Tibial artery (tissue), 4 donors: ENCODE results near the gene SMAD3.

Experiments
- DNase-seq, 2 donors: peaks; one replicate each; pipeline ENCODE4 v3.0.0-alpha.2; 2019
- H3K27ac ChIP-seq, 2 donors: fragments of 200-600 bp; sonication (generic) in 1 of 2; 1 replicate in 1 of 2; 2 replicates in 1 of 2; pipeline ENCODE4 v1.5.1; 2018 to 2019; ENCODE audit warnings: mild to moderate bottlenecking in 1 of 2
- H3K27me3 ChIP-seq, 2 donors: fragments of 200-600 bp; sonication (generic) in 1 of 2; one replicate each; pipeline versions ENCODE4 v1.5.1 to v1.6.0; 2016 to 2019
- H3K36me3 ChIP-seq, 3 donors: fragments of 200-600 bp; sonication (generic) in 2 of 3; one replicate each; pipeline ENCODE4 v1.5.1; 2016 to 2019; ENCODE audit warnings: mild to moderate bottlenecking in 2 of 3
- H3K4me1 ChIP-seq, 4 donors: fragments of 200-600 bp; sonication (generic) in 2 of 4; 1 replicate in 3 of 4; 2 replicates in 1 of 4; pipeline ENCODE4 v1.5.1; 2016 to 2019
- H3K4me3 ChIP-seq, 2 donors: fragments of 200-600 bp; sonication (generic) in 1 of 2; 1 replicate in 1 of 2; 2 replicates in 1 of 2; pipeline ENCODE4 v1.5.1; 2018 to 2019; ENCODE audit warnings: mild to moderate bottlenecking in 2 of 2
- H3K9me3 ChIP-seq, 3 donors: fragments of 200-600 bp; sonication (generic) in 1 of 3; one replicate each; pipeline ENCODE4 v1.5.1; 2016 to 2019
- intact Hi-C: fragments of 100-400 bp; cut with DNase I; formaldehyde crosslinking; loops from one replicate; pipeline ENCODE4 v1.15.0; 2023; ENCODE audit warnings: low total_unique reads
- TF ChIP-seq, protein P1 (sequence below), 2 experiments: fragments of 200-600 bp in 1 of 2; fragments of 450-650 bp in 1 of 2; IDR thresholded peaks; one replicate each; pipeline ENCODE4 v1.5.1; 2017 to 2019; ENCODE audit warnings: antibody characterized with exemption in 2 of 2, mild to moderate bottlenecking in 1 of 2, moderate library complexity in 1 of 2

SMAD3 gene

DNA sequence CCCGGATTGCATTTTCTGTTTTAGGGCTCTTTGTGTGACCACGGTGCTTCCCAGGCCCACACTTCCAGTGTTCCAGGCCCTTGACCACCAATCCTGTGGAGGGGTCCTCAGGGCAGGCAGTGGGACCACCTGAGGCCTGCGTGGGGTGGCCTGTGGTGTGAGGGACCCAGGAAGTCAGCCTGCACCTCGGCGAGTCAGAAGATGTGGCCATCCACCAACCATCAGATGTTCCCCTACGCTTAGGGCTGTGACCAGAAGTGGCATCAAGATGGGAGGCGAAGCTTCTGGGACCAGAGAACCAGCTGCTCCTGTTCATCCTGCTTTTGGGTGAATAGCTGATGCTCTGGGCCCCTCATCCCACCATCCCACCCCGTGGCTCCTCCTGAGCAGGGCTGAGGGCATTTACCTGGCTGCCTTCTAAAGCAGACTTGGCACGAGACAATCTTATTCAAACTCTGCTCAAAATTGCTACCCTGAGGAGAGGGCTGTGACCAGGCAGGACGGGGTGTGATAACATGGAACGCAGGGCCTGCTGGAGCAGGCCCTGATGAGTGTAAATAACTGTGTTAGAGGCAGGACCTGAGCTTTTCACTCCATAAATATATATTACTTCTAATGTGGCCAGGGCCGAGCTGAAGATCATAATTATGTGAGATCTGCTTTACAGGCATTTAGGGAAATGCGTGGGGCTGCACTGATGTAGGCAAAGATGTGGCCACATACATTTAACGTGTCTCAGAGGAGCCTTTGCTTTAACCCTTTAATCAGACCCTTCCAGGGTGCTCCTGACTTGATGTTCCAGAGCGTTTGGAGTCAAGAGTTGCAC lies 28.8 kb downstream of the SMAD3 start:
- Histone ChIP-seq H3K4me1 (peaks cover 0 to 57% (median 40%) of the 10 kb centered on the region in 4 donors), H3K27me3 (no peaks in the 10 kb centered on the region), H3K4me3 (no peak overlapping the region), H3K9me3 (no peaks in the 10 kb centered on the region), H3K27ac (no peak overlapping the region), H3K36me3 (peaks cover 0 to 28% (median 6%) of the 10 kb centered on the region in 3 donors)
- intact Hi-C loops, result no loop called here
- TF ChIP-seq, protein P1, sequence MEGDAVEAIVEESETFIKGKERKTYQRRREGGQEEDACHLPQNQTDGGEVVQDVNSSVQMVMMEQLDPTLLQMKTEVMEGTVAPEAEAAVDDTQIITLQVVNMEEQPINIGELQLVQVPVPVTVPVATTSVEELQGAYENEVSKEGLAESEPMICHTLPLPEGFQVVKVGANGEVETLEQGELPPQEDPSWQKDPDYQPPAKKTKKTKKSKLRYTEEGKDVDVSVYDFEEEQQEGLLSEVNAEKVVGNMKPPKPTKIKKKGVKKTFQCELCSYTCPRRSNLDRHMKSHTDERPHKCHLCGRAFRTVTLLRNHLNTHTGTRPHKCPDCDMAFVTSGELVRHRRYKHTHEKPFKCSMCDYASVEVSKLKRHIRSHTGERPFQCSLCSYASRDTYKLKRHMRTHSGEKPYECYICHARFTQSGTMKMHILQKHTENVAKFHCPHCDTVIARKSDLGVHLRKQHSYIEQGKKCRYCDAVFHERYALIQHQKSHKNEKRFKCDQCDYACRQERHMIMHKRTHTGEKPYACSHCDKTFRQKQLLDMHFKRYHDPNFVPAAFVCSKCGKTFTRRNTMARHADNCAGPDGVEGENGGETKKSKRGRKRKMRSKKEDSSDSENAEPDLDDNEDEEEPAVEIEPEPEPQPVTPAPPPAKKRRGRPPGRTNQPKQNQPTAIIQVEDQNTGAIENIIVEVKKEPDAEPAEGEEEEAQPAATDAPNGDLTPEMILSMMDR (IDR thresholded peaks at IDR 0.05), result no peak
- DNase-seq, result no peak

DNA sequence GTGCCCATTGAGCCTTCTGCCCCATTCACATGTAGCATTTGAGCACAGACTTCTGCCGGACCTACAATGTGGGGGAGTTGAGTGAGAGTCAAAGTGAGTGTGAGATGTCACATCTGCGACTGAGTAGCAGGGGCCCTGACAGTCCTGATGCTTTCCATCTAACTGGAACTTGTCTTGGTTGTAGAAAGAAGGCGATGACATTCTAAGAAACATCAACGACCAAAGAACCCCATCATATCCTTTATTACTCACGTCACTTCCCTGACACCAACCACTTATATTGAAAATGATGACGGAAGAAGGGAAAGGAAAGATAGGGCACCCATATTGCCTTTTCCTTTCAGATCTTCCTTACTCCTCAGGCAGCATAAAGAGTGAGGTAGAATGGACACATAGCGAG lies 30.5 kb downstream of the SMAD3 start:
- TF ChIP-seq, protein P1 (IDR thresholded peaks at IDR 0.05), result no peak
- Histone ChIP-seq H3K4me1 (peaks cover 0 to 41% (median 25%) of the 10 kb centered on the region in 4 donors), H3K27ac (no peak overlapping the region)

DNA sequence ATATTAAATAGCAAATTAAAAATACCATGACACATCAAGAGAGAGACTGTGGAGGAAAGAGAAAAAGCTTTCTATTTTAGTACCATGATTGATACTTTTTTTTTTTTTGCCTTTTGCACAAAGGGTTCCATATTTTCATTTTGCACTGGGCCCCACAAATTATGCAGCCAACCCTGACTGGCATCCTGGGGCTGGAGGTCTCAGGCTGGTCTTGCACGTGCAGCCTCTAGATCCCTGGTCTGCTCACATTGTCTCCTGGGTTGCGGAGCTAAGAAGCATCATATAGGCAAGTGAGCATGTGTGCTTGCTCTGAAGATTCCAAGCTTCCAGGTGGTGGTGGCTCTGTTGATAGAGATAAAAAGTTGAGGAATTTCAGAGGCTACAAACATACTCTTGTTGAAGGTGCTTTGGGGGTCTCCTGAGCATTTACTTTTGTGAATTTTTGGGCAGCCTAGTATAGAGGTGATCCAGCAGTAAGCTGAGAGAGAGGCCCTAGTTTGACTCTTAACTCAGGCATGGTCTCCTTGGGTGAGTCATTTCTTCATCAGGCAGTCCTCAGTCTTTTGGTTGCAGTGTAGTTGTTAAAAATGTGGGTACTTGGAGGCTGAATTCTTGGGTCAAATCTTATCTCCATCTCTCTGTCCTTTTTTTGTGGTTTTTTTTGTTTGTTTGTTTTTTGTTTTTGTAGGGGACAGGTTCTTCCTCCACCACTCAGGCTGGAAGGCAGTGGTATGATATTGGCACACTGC lies 31.3 kb downstream of the SMAD3 start:
- Histone ChIP-seq H3K9me3 (no peaks in the 10 kb centered on the region), H3K4me3 (no peak overlapping the region), H3K27me3 (no peaks in the 10 kb centered on the region), H3K4me1 (peaks cover 0 to 33% (median 21%) of the 10 kb centered on the region in 4 donors), H3K36me3 (peaks cover 0 to 28% (median 6%) of the 10 kb centered on the region in 3 donors), H3K27ac (no peak overlapping the region)
- intact Hi-C loops, result no loop called here
- no peak for DNase-seq
- TF ChIP-seq, protein P1 (IDR thresholded peaks at IDR 0.05), result no peak

More for the DNA sequence above, 30.5 kb downstream of the SMAD3 start:
- H3K36me3 ChIP-seq, result peaks cover 0 to 28% (median 6%) of the 10 kb centered on the region in 3 donors
- H3K9me3 ChIP-seq, result no peaks in the 10 kb centered on the region
- no peak overlapping the region for H3K4me3 ChIP-seq
- no peaks in the 10 kb centered on the region for H3K27me3 ChIP-seq
- intact Hi-C loops, result no loop called here
- DNase-seq, result no peak

DNA sequence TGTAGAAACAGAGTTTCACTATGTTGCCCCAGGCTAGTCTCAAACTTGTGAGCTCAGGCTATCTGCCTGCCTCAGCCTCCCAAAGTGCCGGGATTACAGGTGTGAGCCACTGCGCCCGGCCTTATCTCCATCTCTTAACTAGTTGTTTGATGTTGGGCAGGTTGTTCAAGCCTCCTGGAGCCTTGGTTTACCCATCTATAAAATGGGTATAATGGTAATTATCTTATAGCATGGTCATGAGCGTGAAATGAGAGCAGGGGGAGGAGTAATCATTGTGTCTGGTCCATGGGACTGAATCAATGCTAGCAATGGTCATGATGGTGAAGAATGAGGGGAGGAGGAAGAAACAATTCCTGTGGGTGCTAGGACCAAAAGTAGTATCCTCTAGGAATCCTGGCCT lies 32.0 kb downstream of the SMAD3 start:
- TF ChIP-seq, protein P1 (IDR thresholded peaks at IDR 0.05), result no peak
- Histone ChIP-seq H3K4me3 (no peak overlapping the region), H3K9me3 (no peaks in the 10 kb centered on the region), H3K27me3 (no peaks in the 10 kb centered on the region), H3K36me3 (peaks cover 0 to 28% (median 6%) of the 10 kb centered on the region in 3 donors), H3K27ac (no peak overlapping the region), H3K4me1 (peaks cover 0 to 26% (median 16%) of the 10 kb centered on the region in 4 donors)
- intact Hi-C loops, result no loop called here
- no peak for DNase-seq

DNA sequence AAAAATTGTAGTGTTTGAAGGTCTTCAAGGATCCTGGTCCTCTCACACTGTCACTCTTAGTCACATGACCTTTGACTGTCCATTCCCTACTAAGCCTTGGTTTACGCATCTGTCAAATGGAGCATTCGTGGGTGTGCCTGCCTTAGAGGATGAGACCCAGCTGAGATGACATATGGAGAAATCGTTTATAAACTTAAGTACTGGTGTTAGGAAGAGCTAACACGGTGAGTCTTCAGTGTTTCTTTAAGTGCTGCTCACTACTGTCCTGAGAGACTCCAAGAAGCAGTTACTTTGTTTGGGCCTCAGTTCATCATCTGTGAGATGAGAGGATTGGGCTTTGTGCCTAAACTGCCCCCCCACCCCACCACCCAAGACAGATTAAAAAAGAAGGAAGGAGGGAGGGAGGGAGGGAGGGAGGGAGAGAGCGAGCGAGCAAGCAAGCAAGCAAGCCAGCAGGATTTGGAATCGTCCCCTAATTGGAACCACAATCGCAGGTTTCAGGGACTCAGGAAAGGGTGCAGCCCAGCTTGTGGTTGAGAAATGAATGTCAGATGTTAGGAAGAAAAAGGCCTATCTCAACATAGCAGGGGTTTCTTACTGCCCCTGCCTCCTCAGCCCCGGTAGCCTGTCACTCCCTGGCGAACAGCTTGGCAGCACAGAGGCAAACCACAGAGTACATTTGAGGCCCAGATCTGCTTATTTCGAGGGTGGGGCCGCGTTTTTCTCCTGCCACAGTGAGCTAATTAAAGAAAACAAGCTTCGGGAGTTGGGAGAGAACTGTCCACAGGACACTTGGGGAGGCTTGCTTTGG lies 32.7 kb downstream of the SMAD3 start:
- Histone ChIP-seq H3K27ac (peak overlapping the region; percentile 32 to 56), H3K27me3 (no peaks in the 10 kb centered on the region), H3K36me3 (peaks cover 0 to 27% (median 6%) of the 10 kb centered on the region in 3 donors), H3K4me3 (no peak overlapping the region), H3K9me3 (no peaks in the 10 kb centered on the region), H3K4me1 (peaks cover 0 to 23% (median 16%) of the 10 kb centered on the region in 4 donors)
- DNase-seq, result peak in 1 of 2 donors; percentile 69
- intact Hi-C loops, result no loop called here
- TF ChIP-seq, protein P1 (IDR thresholded peaks at IDR 0.05), result no peak
